Putamen (tissue), 1 donor: Measurements from ENCODE around the gene WASF3.

Experiments used
- DNase-seq: peaks from one replicate; pipeline ENCODE4 v3.0.0-alpha.2; 2016; ENCODE audit warnings: low spot score

WASF3 gene

DNA sequence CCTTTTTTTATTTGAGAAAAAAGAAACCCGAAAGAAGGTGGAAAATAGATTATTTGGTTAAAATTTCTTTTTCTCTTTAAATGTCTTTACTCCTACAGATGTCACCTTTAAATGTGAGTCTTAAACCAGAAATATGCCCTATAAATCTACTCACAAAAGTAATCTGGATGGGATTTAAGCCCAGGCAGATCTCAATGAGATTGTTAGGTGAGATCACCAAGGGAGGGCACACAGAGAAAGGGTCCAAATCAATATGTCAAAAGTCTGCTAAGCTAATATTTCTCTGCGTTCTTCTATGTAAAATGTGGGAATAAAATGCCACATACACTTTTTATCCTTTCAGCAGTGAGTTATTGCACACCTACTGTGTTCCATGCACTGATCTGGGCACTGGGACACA is 32.9 kb downstream of the WASF3 start:
- no peak for DNase-seq

DNA sequence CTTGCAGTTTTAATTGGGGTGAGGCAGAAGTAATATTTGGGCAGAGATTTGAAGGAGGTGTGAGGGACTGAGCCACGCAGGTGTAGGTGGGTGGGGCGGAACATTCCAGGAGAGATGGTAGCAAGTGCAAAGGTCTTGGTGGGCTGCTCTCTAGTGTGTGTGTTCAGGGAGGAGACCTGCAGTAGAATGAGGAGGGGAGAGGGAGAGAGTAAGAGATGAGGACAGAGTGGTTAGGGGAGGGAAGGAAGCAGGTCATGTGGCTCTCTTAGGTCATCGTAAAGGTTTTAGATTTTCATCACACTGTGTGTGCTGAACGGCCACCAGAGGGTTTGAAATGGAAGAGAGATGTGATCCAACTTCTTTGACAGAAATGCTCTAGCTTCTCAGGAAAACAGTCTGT is 33.5 kb downstream of the WASF3 start:
- no peak for DNase-seq

DNA sequence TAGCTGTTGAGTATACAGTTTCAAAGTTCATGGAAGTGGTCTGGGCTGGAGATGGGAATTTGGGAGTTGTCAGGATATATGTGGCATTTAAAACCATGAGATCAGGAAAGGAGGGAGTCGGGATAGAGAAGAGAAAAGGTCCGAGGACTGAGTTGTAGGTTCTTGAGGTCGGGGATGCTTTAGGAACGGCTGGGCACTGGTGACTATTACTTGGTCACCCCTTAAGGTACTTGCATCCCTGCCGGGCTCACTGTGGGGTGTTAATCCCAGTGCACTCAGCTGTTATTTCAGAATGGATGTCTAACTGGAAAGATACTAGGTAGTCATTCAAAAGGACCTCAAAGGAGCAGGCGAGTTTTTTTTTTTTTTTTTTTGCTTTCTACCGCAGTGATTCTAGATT is 34.2 kb downstream of the WASF3 start:
- no peak for DNase-seq

DNA sequence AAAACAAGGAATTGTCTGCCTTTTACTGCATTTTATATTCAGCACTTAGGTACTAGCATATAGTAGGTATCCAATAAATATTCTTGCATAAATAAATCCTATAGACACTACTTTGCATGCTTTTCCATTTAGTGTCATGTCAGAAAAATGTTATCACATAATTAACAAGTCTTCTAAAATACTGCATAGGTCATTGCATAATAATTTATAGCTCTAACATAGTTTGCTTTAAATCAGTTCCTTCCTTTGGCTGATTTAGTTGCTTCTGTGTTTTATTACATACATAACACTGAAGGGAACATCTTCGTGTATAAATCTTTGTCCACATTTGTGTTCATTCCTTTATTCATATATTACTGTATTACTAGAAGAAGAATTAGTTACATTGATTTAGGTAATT is 36.2 kb downstream of the WASF3 start:
- no peak for DNase-seq

DNA sequence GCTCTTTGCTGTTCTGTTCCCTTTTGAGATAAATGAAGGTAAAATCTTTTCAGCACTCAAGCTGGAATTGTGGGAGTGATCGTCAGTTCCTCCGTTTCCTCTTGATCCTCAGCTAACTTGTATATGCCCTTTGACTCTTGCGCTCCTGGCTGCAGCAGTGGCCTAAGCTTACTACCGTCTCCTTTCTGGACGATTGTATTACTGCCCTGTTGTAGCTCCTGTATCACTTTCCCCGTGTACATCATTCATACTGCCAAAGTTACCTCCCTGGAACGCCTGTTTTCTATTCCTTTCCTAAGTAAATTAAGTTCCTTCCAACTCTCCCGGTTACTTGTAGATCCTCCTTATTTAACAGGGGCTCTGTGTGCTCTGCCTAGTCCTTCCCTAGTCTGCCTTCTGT is 36.9 kb downstream of the WASF3 start:
- no peak for DNase-seq

DNA sequence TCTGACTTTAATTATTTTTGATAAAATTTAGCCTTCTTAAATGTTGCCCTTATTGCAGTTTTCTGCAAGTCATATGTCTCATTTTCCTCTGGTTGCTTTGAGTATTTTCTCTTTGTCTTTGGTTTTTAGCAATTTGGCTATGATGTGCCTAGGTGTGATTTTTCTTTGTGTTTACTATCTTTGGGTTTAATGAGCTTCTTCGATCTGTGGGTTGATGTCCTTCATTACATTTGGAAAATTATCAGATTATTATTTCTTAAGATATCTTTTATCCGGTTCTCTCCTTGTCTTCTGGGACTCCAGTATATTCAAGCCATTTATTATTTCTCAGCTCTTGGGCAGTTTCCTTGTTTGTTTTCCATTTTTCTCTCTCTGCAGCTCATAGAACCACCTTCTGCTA is 39.0 kb downstream of the WASF3 start:
- no peak for DNase-seq

DNA sequence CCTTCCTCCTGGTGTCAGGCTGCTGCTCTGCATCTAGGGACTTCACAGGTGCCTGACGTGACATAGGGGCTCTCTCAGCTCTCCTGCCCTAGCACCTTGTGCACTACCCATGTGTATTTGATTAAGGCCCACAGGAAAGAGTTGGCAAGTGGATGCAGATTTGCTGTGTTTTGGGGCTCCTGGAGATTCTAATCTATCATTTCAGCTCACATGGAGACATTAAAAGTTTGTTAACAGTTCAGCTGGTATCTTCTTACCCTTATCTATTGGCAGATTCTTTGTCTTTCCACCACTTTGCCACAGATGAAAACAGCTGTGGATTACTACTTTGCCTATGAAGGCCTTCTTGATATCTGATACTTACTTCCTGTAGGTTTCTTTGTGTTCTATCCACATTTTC is 41.9 kb downstream of the WASF3 start:
- no peak for DNase-seq

DNA sequence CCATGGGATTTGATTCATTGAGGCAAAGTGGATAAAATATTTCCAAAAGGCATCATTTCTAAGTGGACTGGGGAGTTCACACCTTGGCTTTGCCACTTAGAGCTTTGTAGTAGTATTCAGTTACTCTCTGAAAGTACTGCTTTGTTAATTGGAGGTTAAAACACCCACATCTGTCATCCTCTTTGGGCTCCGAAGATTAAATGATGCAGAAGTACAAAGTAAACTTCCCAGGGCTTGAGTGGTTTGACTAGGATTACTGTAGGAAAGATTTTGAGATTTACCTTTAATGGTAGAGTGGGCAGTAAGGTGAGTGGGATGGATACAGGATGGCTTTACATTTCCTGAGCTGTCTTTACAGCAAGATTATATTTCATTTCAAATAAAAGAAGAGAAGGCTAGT is 42.4 kb downstream of the WASF3 start:
- no peak for DNase-seq

DNA sequence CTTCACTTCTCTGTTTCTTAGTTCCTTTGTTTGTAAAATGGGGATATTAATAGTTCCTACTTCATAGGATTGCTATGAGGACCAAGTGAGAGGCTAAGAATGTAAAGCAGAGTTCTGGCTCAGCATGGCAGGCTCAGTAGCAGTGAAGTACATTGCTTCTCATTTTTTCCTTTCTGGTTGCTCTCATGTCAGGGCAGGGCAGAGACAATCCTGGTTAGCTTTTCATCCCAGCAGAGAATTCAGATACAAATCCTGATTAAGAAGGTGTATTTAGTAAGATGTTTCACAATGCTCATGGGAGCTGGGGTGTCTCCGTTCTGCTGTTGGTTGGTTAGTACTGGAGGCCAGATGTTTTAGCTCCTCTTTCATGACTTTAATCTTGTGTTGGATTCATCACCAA is 42.9 kb downstream of the WASF3 start:
- no peak for DNase-seq

DNA sequence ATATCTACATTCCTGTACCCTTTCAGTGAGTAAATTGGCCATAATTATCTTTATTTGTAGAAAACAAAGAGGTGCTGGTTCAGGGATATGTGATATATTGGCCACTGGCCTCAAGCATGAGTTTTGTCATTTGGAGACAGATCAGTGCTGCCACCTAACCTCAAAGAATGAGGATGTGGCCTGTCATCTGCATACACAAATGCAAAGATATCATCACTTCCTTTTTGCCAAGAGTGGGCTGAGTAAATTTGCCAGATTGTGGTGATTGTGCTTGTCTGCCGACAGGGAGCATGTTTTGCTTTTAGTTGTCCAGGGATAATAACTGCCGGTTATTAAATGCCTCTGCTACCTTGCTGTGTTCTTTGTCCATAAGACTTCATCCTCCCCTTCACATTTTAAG is 44.2 kb downstream of the WASF3 start:
- no peak for DNase-seq

DNA sequence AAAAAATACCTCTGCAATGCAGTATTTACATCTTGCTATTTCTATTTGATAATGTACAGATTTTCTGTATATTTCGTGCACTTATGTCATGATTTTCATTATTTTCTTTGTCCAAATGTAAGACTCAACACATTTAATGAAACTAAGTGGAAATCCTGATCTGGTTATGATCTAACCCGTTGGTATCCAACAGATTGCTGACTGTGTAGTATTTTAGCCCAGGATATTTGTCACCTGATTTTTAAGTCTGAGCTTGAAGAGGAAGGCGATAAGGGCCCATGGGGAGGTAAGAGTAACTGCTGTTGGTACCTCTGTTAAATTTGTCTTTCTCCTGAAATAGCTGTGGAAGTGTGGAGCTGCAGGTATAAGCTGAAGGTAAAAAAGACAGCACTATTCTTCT is 45.3 kb downstream of the WASF3 start:
- no peak for DNase-seq

DNA sequence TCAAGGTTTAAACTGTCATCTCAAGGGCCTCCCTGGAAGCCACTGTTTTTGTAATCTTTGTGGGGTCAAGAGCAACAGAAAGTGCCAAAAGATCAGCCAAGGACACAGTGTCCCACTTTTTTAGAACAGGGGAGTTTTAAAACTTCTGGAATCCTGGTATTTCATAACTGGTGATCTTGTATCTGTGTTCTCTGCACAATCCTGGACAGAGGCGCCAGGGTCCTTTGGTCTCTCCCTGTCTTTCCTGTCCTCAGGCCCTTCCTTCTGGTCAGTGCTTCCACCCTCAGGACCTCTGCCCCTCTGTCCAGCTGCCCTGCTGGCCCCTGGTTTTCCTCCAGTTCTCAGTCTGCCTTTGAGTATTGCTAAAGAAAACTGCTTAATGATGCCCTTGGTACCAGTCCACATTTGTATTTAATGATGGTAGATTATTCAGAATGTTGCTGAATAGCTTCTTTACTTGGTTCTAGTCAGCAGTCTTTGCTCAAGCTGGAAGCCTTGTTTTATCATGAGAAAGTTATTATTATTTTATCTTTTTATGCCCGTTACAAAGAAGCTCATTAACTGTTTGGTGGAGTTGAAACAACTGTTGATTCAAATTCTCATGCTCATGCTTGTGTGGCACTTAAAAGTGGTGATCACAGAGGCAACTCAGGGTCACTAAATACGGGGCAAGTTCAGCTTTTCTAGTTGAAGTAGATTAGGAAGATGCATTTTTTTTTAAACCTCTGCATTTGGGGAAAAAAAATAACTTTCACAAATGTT is 47.5 kb downstream of the WASF3 start:
- peak; percentile 18 for DNase-seq

DNA sequence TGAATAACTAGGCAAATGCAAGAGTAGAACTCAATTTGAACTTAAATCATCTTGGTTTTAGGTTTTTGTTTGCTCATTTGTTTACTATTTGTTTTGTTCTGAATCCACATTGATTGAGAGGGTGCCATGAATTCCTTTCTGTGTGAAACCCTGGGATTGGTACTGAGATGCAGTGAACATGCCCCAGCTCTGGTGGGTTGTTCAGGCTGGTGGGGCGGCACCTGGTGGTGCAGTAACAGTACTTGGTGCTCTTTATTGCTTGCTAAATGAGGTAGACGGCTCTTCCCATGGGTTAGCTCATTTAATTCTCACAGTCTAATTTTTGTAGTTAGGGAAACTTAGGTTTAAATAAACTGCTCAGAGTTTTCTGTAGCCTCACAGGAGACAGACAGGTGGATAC is 48.4 kb downstream of the WASF3 start:
- DNase-seq: no peak

DNA sequence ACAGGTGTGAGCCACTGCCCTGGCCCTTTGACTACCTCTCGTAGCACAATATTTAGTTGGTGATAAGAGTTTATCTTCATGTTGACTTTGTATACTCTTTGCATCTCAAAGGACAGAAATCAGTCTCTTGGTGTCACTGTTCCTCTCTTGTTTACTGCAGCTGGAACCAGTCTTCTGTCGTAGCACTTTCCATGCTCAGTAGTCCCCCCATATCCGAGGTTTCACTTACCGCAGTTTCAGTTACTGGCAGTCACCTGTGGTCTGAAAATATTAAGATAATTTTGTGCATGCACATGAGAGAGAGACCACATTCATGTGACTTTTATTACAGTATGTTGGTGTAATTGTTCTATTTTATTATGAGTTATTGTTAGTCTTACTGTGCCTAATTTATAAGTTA is 49.1 kb downstream of the WASF3 start:
- DNase-seq: no peak

DNA sequence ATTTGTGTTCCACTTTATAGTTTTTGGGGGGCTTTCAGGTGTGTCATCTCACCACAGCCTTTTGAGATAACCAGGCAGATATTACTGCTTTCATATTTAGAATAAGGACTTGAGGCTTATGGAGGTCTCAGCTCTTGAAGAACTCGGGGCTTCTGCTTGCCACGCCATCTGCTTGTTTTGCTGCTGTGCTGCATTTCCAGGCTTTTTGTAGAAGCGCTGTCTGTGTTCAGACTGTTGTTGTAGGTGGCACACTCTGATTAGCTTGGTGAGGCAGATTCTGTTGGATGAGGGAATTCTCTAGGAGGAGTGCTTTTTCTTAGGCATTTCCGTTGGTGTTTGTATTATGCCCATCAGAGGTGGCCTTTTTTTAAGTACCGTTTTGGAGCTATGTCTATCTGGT is 57.2 kb downstream of the WASF3 start:
- no peak for DNase-seq

DNA sequence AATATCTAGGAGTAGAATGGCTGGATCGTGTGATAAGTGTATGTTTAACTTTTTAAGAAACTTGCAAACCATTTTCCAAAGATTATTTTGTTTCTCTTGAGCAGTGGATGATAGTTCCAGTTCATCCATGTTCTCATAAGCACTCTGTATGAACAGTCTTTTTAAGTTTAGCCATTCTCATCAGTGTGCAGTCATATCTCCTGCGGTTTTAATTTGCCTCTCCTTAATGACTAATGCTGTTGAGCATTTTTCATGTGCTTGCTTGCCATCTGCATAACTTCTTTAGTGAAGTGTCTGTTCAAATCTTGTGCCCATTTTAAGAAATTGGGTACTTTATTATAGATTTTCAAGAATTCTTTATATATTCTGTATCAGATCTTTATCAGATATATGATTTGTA is 58.6 kb downstream of the WASF3 start:
- DNase-seq: no peak

DNA sequence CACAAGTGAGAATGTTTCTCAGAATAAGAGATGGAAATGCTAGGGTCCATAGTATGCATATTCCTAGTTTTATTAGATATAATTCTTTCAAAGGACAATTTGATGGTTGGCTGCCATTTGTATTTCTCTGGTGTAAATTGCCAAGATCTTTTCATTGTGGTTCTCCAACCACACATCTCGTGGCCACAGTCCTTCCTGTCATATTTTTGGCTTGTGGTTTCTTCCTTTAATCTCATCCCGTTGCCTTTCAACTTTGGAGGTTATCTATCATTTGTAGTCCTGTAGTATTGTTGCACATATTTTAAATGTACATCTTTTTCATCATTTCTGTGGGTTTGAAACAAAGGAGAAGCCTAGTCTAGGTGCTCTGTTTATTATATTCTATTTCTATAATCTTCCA is 61.2 kb downstream of the WASF3 start:
- DNase-seq: no peak

DNA sequence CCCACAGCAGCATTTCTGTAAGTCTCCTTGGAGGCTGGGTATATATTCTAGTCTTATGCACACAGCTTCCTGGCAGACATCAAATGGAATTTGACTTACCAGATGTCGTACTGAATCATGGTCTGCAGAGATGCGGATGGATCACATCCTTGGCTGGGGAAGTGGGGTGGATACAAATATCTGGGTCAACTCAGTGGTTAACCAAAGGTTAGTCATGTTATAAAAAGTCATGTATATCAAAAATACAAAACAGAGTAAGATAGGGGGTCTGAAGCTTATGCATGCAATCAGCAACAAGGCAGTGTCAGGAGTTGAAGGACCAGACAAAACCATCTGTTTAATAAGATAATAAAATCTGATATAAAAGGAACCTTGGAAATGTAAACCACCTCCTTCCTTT is 61.9 kb downstream of the WASF3 start:
- DNase-seq: no peak

DNA sequence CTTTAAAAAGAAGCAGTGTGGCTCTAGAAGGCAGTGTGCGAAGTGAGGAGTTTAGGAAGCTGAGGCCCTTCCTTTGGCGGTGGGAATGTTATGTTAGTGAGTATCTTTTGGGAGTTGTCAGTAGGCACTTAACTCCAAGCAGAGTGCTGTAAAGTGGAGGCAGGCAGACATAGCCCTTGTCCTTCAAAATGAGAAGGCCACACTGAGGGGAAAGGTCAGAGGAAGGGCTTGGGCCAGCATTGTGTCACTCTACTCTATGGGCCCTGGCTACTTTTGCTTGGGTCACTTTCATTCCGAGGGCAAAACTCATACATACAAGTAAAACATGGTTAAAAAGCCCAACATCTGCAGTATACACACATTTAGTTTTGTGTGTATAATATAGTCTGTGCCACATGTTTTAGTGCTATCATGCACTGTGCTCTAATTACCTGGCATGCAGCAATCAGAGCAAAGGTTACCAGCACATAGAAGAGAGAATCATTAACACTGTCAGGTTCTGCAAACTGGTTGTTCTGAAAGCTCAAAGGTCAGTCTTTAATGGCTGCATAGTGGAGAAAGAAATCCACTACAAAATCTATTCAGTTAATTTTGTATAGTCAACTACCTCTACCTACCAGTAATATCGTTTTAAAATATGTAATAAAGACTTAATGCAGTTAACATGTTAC is 64.4 kb downstream of the WASF3 start:
- no peak for DNase-seq

DNA sequence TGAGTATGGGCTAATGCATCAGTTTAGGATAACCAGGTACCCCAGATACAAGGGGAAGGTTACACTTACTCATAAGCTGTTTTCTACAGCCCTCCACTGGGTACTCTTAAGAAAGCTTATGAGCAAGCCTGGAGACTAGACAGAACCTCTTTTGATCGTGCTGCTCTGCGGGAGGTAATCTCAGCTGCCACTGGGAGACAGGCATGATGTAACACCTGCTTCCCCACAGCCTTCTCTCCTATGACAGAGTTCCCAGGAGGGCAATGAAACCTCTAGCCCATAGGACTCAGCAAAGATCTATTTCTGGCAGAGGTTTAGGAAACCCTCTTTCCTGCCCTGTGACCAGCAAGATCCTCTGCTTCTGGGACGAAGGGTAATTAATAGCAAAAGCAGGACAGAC is 65.6 kb downstream of the WASF3 start:
- DNase-seq: no peak

DNA sequence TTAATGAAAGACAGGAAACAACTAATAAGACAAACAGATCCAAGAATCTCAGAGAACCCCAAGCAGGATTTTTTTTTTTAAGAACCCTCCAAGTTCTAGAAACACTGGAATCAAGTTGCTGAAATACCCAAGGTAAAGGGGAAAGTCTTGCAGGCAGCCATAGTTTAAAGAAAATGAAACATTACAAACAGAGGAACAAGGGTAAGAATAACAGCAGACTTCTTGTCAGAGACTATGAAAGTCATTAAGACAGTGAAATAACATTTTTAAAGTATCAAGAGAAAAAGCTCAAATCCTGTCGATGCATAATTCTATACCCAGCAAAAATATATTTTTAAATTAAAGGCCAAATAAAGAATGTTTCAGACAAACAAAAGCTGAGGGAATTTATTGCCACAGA is 67.1 kb downstream of the WASF3 start:
- DNase-seq: no peak

DNA sequence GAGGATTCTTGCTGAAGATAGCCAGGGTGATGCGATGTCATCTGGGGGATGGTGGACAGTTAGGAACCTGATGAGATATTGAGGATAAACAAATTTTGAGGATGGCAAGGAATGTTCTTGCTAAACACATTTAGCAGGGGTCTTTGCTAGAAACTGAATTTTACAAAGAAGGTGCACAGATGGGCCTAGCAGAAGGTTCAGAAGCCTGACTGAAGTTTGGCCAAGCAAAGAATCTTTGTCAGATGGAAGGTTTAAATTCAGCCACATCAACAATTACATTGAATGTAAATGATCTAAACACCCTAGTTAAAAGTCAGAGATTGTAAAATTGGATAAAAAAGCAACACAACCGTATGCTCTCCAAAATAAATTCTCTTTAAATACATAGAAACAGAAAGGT is 68.8 kb downstream of the WASF3 start:
- no peak for DNase-seq

DNA sequence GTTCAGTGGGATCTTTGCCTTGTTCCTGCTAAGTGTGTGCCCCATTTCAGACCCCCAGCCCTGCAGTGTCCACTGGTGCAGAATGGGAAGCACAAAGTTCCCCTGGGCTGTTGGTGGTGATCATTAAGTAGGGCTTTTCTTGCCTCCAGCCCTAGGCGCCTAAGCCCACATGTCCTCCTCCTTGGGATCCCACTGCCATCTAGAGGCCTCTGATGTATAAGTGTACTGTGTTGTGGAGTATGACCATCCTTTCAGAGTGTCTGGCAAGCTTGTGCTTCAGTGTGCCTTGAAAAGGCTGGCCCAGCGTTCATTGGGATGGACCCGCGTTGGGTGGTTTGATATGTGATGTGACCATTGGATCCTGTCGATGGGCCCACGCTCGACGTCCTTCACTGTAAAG is 71.2 kb downstream of the WASF3 start:
- DNase-seq: no peak

DNA sequence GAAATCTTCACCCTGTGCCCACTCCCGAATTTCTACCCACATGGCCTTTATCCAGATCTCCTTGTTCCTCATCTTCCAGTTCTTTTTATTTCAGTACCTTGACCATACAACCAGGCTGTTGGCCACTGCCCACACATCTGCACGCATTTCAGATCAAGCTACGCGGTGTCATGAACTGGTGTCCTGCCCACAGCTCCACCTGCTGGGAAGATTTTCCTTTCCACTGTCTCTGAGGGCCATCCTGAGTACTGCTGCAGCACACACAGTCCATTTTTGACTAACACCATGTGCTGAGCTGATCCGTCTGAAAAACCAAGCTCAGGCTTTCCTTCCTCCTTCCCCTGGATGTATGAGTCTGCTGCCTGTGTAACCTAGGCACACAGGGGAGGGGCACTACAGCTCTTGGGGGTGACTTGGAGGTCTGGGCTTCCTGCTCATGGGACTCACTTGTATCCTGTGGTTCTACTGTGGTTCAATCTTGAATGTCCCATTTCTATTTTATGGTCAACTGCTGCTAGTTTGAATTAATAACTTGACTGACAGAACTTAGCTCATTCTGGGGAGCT is 71.9 kb downstream of the WASF3 start:
- no peak for DNase-seq
